IMR-90 (cell line): Measurements from ENCODE around the gene CXCR3. TPM values are rescaled to one million over a fixed set of nuclear protein-coding genes. Genes with fewer than 3 reads are reported as not detected.

Source experiments
- ATAC-seq: fragments of 200-7000 bp; cut with Tn5 transposase; 2 replicates; pipeline ENCODE4 v1.9.1; 2020; ENCODE audit warnings: low read depth, mild to moderate bottlenecking, moderate library complexity
- BruUV-seq: library from RNA; stranded (reverse); fragments of 400-500 nt; replicated peaks from 2 replicates; lab custom pipeline; 2021; lab: Mats Ljungman, UMichigan
- CTCF ChIA-PET: fragments of 300-600 bp; formaldehyde crosslinking; extraction: SDS; loops from one replicate; lab custom pipeline; 2021; ENCODE audit warnings: antibody characterized with exemption; lab: Yijun Ruan, JAX
- POLR2A ChIA-PET: fragments of 300-600 bp; sonication (Branson Sonifier 250); formaldehyde crosslinking; loops from one replicate; lab custom pipeline; 2022; ENCODE audit warnings: antibody characterized with exemption; ENCODE audit not compliant: unreplicated experiment; lab: Charles Lee
- DNase-seq: peaks from one replicate; pipeline ENCODE4 v3.0.0; 2013
- H2AFZ ChIP-seq: replicated peaks from 2 replicates; pipeline ENCODE3; 2013; ENCODE audit warnings: low read length, mild to moderate bottlenecking; ENCODE audit not compliant: poor library complexity
- H2AK5ac ChIP-seq: 2 replicates; pipeline ENCODE4 v1.6.1; 2013; ENCODE audit warnings: low read depth, low read length, inconsistent platforms
- H2AK9ac ChIP-seq: replicated peaks from 2 replicates; pipeline ENCODE3; 2013; ENCODE audit warnings: mild to moderate bottlenecking, low read depth, low read length, moderate library complexity; ENCODE audit not compliant: poor library complexity
- H2BK120ac ChIP-seq: 2 replicates; pipeline ENCODE4 v1.6.1; 2013; ENCODE audit warnings: low read depth, low read length, inconsistent platforms
- H2BK15ac ChIP-seq: 3 replicates; pipeline ENCODE4 v1.6.1; 2013; ENCODE audit warnings: low read depth, low read length, inconsistent platforms
- H2BK20ac ChIP-seq: 2 replicates; pipeline ENCODE4 v1.6.1; 2013; ENCODE audit warnings: low read depth, mild to moderate bottlenecking, inconsistent platforms, low read length, moderate library complexity
- H2BK5ac ChIP-seq: 2 replicates; pipeline ENCODE4 v1.6.1; 2013; ENCODE audit warnings: mild to moderate bottlenecking, low read depth, low read length, inconsistent platforms; ENCODE audit not compliant: poor library complexity, severe bottlenecking
- H3K14ac ChIP-seq: replicated peaks from 2 replicates; pipeline ENCODE4 v1.6.1; 2013; ENCODE audit warnings: low read depth, low read length, inconsistent platforms
- H3K18ac ChIP-seq: 2 replicates; pipeline ENCODE4 v1.6.1; 2013; ENCODE audit warnings: low read depth, low read length, control low read depth
- H3K23ac ChIP-seq: 2 replicates; pipeline ENCODE4 v1.6.1; 2013; ENCODE audit warnings: low read depth, low read length, inconsistent platforms
- H3K27ac ChIP-seq: 2 replicates; pipeline ENCODE4 v1.5.1; 2013; ENCODE audit warnings: mild to moderate bottlenecking, control low read depth, low read length; ENCODE audit not compliant: insufficient read depth
- H3K27me3 ChIP-seq: 2 replicates; pipeline ENCODE4 v1.6.1; 2013; ENCODE audit warnings: low read length; ENCODE audit not compliant: control insufficient read depth, insufficient read depth
- H3K36me3 ChIP-seq: 2 replicates; pipeline ENCODE4 v1.6.1; 2013; ENCODE audit warnings: low read length, mixed read lengths; ENCODE audit not compliant: control insufficient read depth, insufficient read depth
- H3K4ac ChIP-seq: 2 replicates; pipeline ENCODE4 v1.6.1; 2013; ENCODE audit warnings: low read depth, low read length, inconsistent platforms
- H3K4me1 ChIP-seq: 2 replicates; pipeline ENCODE4 v1.6.1; 2013; ENCODE audit warnings: low read length, mixed read lengths; ENCODE audit not compliant: control insufficient read depth, insufficient read depth
- H3K4me2 ChIP-seq: 2 replicates; pipeline ENCODE4 v1.6.1; 2013; ENCODE audit warnings: low read depth, mild to moderate bottlenecking, control low read depth, low read length, moderate library complexity
- H3K4me3 ChIP-seq: 2 replicates; pipeline ENCODE4 v1.5.1; 2013; ENCODE audit warnings: low read depth, mild to moderate bottlenecking, control low read depth, low read length, moderate library complexity; ENCODE audit not compliant: insufficient read depth
- H3K56ac ChIP-seq: 2 replicates; pipeline ENCODE4 v1.6.1; 2013; ENCODE audit warnings: low read length, inconsistent platforms; ENCODE audit not compliant: insufficient read depth; ENCODE audit errors: extremely low read depth
- H3K79me1 ChIP-seq, 2 experiments: 2 replicates each; pipeline ENCODE4 v1.6.1; 2013; ENCODE audit warnings: low read length in 2 of 2, inconsistent platforms in 1 of 2, low read depth in 1 of 2
- H3K9ac ChIP-seq: 2 replicates; pipeline ENCODE4 v1.6.1; 2013; ENCODE audit warnings: low read depth, low read length, control low read depth
- H3K9me1 ChIP-seq: 2 replicates; pipeline ENCODE4 v1.6.1; 2013; ENCODE audit warnings: low read length, inconsistent platforms; ENCODE audit not compliant: insufficient read depth
- H3K9me3 ChIP-seq: 2 replicates; pipeline ENCODE4 v1.6.1; 2013; ENCODE audit warnings: low read length; ENCODE audit not compliant: control insufficient read depth, insufficient read depth
- H4K20me1 ChIP-seq: 2 replicates; pipeline ENCODE4 v1.6.1; 2013; ENCODE audit warnings: low read length, inconsistent platforms; ENCODE audit not compliant: insufficient read depth
- H4K5ac ChIP-seq: 2 replicates; pipeline ENCODE4 v1.6.1; 2013; ENCODE audit warnings: mild to moderate bottlenecking, low read depth, low read length, control low read depth
- H4K8ac ChIP-seq, 2 experiments: 2 replicates each; pipeline ENCODE4 v1.6.1; 2013; ENCODE audit warnings: low read depth in 2 of 2, low read length in 2 of 2, control low read depth in 1 of 2, inconsistent platforms in 1 of 2
- H4K91ac ChIP-seq: 2 replicates; pipeline ENCODE4 v1.6.1; 2013; ENCODE audit warnings: low read depth, low read length, inconsistent platforms; ENCODE audit not compliant: insufficient read depth
- BHLHE40 ChIP-seq: fragments of 150-350 bp; IDR thresholded peaks from 2 replicates; pipeline ENCODE4 v1.6.1; 2016; ENCODE audit warnings: mild to moderate bottlenecking, low read depth, low read length
- CEBPB ChIP-seq: IDR thresholded peaks from 2 replicates; pipeline ENCODE4 v1.6.1; 2012; ENCODE audit warnings: low read depth, low read length, improper control_type of control experiment
- CHD1 ChIP-seq: IDR thresholded peaks from 2 replicates; pipeline ENCODE4 v1.6.1; 2012; ENCODE audit warnings: low read depth, low read length, improper control_type of control experiment
- FOS ChIP-seq: fragments of 150-350 bp; IDR thresholded peaks from 2 replicates; pipeline ENCODE4 v1.6.1; 2016; ENCODE audit warnings: low read depth, low read length
- MAFK ChIP-seq: IDR thresholded peaks from 2 replicates; pipeline ENCODE4 v1.6.1; 2012; ENCODE audit warnings: low read depth, low read length, improper control_type of control experiment
- MAZ ChIP-seq: IDR thresholded peaks from 2 replicates; pipeline ENCODE4 v1.6.1; 2012; ENCODE audit warnings: low read depth, mild to moderate bottlenecking, low read length, improper control_type of control experiment, moderate library complexity, borderline replicate concordance
- MXI1 ChIP-seq: IDR thresholded peaks from 2 replicates; pipeline ENCODE4 v1.6.1; 2012; ENCODE audit warnings: low read depth, mild to moderate bottlenecking, low read length, moderate library complexity, borderline replicate concordance
- NFE2L2 ChIP-seq: fragments of 150-350 bp; IDR thresholded peaks from 2 replicates; pipeline ENCODE4 v1.6.1; 2016; ENCODE audit warnings: low read depth, mild to moderate bottlenecking, low read length
- POLR2A ChIP-seq: IDR thresholded peaks from 2 replicates; pipeline ENCODE4 v1.6.1; 2012; ENCODE audit warnings: mild to moderate bottlenecking, low read depth, low read length
- RAD21 ChIP-seq: IDR thresholded peaks from 2 replicates; pipeline ENCODE4 v1.6.1; 2012; ENCODE audit warnings: low read length, improper control_type of control experiment
- RCOR1 ChIP-seq: IDR thresholded peaks from 2 replicates; pipeline ENCODE4 v1.6.1; 2012; ENCODE audit warnings: mild to moderate bottlenecking, low read length, improper control_type of control experiment; ENCODE audit not compliant: insufficient replicate concordance
- RFX5 ChIP-seq: IDR thresholded peaks from 2 replicates; pipeline ENCODE4 v1.8.0; 2012; ENCODE audit warnings: low read depth, mild to moderate bottlenecking, low read length, moderate library complexity
- SMC3 ChIP-seq: fragments of 150-350 bp; IDR thresholded peaks from 2 replicates; pipeline ENCODE4 v1.6.1; 2016; ENCODE audit warnings: low read depth, mild to moderate bottlenecking, antibody characterized with exemption, low read length, moderate library complexity
- WGBS, 2 experiments: methylation state at CpG; one replicate each; pipeline versions ENCODE4 v1.1.5 to v1.1.7; 2013; ENCODE audit warnings: missing lambda C conversion rate in 2 of 2; ENCODE audit not compliant: insufficient read length in 1 of 2; ENCODE audit errors: extremely low coverage in 2 of 2; 5-methylcytosine and 5-hydroxymethylcytosine counted together
- dilution Hi-C: fragments of 300-500 bp; cut with HindIII; formaldehyde crosslinking; loops from one replicate; pipeline ENCODE4 v1.14.3; 2018; ENCODE audit warnings: low sequenced_read_pairs; ENCODE audit not compliant: unreplicated experiment
- in situ Hi-C: fragments of 300-500 bp; cut with MboI; formaldehyde crosslinking; loops from 3 replicates; pipeline ENCODE4 v1.14.3; 2019; ENCODE audit warnings: low sequenced_read_pairs, inconsistent platforms, mixed read lengths
- intact Hi-C: fragments of 100-400 bp; cut with micrococcal nuclease; formaldehyde crosslinking; loops from 2 replicates; pipeline ENCODE4 v1.10.0; 2022
- polyA plus RNA-seq, 3 experiments: library from polyadenylated mRNA; depleted of rRNA; stranded (reverse); fragments of >200 nt; gene quantifications; 2 replicates each; pipeline ENCODE4 v1.2.3, GENCODE V29; 2012; ENCODE audit warnings: low replicate concordance in 1 of 3
- total RNA-seq: library from RNA; depleted of rRNA; stranded (reverse); fragments of >200 nt; gene quantifications from 2 replicates; pipeline ENCODE4 v1.2.3, GENCODE V29; 2012
- TF ChIP-seq, protein P1 (sequence below): fragments of 150-350 bp; IDR thresholded peaks from 2 replicates; pipeline ENCODE4 v1.6.1; 2017; ENCODE audit warnings: mild to moderate bottlenecking, antibody characterized with exemption, low read length, low read depth
- TF ChIP-seq, protein P2 (sequence below): fragments of 150-350 bp; IDR thresholded peaks from 2 replicates; pipeline ENCODE4 v1.6.1; 2016; ENCODE audit warnings: low read depth, mild to moderate bottlenecking, low read length, moderate library complexity, borderline replicate concordance
- TF ChIP-seq, protein P3 (sequence below): conservative IDR thresholded peaks from 2 replicates; pipeline ENCODE4 v1.5.1; 2012; ENCODE audit warnings: mild to moderate bottlenecking, low read depth, low read length, improper control_type of control experiment

Gene CXCR3
- total and polyA plus RNA-seq, 2 of the 4 experiments (the other 2 are of a cell fraction): not detected

DNA sequence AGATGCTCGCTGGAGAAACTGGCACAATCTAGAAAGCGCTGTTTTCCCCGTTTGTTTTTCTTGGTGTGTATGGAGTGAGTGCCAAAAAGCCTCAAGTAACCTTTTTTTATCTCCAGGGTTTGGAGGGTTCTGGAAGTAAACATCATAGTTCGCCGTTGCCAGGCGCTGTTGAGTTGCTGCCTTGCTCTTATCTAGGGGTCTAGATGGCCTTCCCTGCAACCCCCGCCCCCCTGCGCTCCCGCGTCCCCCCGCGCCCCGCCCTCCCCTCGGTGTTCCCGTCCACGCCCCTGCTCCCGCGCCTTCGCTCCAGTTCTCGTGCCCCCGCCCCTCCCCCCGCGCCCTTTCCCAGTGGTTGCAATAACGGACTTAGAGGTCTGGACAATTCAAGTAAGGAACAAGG, 40.6 kb downstream of the CXCR3 start:
- 50% methylated on average over 2 of the region's 24 CpGs; no CpG with 5 or more reads in 1 of the 2 experiments for WGBS, 2 experiments
- Histone ChIP-seq H2BK20ac (no peak overlapping the region), H3K36me3 (peaks cover 9% of the 10 kb centered on the region), H3K27ac (no peak overlapping the region), H2AK5ac (no peak overlapping the region), H3K4me1 (no peaks in the 10 kb centered on the region), H4K20me1 (no peaks in the 10 kb centered on the region; the same call in 1 of the 2 replicates), H2AFZ (no peak overlapping the region), H4K5ac (no peak overlapping the region), H3K79me1 (peaks cover 0 to 7% of the 10 kb centered on the region in 2 experiments; a peak in 2 of 4 replicates), H4K8ac (no peak overlapping the region), H3K9ac (no peak overlapping the region), H3K14ac (no peak overlapping the region), H3K9me3 (no peaks in the 10 kb centered on the region), H3K27me3 (no peaks in the 10 kb centered on the region; the same call in 1 of the 2 replicates), H3K4ac (no peak overlapping the region), H3K18ac (no peak overlapping the region), H3K4me3 (no peak overlapping the region), H3K4me2 (no peak overlapping the region), H2AK9ac (no peak overlapping the region), H2BK15ac (no peak overlapping the region), H2BK5ac (no peak overlapping the region), H2BK120ac (no peak overlapping the region), H4K91ac (no peak overlapping the region), H3K9me1 (no peaks in the 10 kb centered on the region), H3K56ac (no peak overlapping the region), H3K23ac (no peak overlapping the region)
- no peak for TF ChIP-seq CEBPB
- no peak for TF ChIP-seq FOS
- no peak for TF ChIP-seq SMC3
- TF ChIP-seq, protein P1, sequence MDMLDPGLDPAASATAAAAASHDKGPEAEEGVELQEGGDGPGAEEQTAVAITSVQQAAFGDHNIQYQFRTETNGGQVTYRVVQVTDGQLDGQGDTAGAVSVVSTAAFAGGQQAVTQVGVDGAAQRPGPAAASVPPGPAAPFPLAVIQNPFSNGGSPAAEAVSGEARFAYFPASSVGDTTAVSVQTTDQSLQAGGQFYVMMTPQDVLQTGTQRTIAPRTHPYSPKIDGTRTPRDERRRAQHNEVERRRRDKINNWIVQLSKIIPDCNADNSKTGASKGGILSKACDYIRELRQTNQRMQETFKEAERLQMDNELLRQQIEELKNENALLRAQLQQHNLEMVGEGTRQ: no peak
- no peak for TF ChIP-seq NFE2L2
- no peak for TF ChIP-seq RFX5
- no peak for TF ChIP-seq POLR2A
- no peak for TF ChIP-seq CHD1
- no peak for TF ChIP-seq RCOR1
- no peak for TF ChIP-seq MAZ
- no peak for TF ChIP-seq MAFK
- no peak for TF ChIP-seq MXI1
- TF ChIP-seq, protein P2, sequence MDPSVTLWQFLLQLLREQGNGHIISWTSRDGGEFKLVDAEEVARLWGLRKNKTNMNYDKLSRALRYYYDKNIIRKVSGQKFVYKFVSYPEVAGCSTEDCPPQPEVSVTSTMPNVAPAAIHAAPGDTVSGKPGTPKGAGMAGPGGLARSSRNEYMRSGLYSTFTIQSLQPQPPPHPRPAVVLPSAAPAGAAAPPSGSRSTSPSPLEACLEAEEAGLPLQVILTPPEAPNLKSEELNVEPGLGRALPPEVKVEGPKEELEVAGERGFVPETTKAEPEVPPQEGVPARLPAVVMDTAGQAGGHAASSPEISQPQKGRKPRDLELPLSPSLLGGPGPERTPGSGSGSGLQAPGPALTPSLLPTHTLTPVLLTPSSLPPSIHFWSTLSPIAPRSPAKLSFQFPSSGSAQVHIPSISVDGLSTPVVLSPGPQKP: no peak
- no peak for TF ChIP-seq RAD21
- TF ChIP-seq, protein P3, sequence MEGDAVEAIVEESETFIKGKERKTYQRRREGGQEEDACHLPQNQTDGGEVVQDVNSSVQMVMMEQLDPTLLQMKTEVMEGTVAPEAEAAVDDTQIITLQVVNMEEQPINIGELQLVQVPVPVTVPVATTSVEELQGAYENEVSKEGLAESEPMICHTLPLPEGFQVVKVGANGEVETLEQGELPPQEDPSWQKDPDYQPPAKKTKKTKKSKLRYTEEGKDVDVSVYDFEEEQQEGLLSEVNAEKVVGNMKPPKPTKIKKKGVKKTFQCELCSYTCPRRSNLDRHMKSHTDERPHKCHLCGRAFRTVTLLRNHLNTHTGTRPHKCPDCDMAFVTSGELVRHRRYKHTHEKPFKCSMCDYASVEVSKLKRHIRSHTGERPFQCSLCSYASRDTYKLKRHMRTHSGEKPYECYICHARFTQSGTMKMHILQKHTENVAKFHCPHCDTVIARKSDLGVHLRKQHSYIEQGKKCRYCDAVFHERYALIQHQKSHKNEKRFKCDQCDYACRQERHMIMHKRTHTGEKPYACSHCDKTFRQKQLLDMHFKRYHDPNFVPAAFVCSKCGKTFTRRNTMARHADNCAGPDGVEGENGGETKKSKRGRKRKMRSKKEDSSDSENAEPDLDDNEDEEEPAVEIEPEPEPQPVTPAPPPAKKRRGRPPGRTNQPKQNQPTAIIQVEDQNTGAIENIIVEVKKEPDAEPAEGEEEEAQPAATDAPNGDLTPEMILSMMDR: no peak
- TF ChIP-seq BHLHE40: no peak
- DNase-seq: no peak
- CTCF ChIA-PET: no interaction called here
- ATAC-seq: no peak
- intact Hi-C loops (loop anchor here (10.0 kb wide), 1 partner anchor 193 kb away; no protein-coding TSS in a partner anchor), in situ Hi-C loops (no loop called here), dilution Hi-C loops (no loop called here)
- BruUV-seq: no TSS peak
- POLR2A ChIA-PET: no interaction called here
